Activated CD8-positive, alpha-beta memory T cell treated with anti-CD3 and anti-CD28 coated beads, Interleukin-2, amount 50 U/mL, for 48 hours (primary cell): ENCODE results near the gene TRIM27.
"Not testable (repeated sequence)": the region's sequence is repeated elsewhere in the genome, so short reads cannot be mapped to it uniquely, and the experiment has no call there.

Source experiments
- DNase-seq: peaks from one replicate; pipeline ENCODE4 v3.0.0-alpha.2; 2020

The TRIM27 gene

GRCh38 chr6:28862077-28862476 is 61.7 kb downstream of the TRIM27 start:
- no peak for DNase-seq

GRCh38 chr6:28861339-28861738 is 62.4 kb downstream of the TRIM27 start:
- no peak for DNase-seq

- no peak for DNase-seq
Measured at GRCh38 chr6:28860581-28860980, 63.2 kb downstream of the TRIM27 start.

GRCh38 chr6:28858963-28859362 is 64.8 kb downstream of the TRIM27 start:
- DNase-seq, result no peak

GRCh38 chr6:28856620-28857005 is 67.2 kb downstream of the TRIM27 start:
- no peak for DNase-seq

GRCh38 chr6:28854405-28854804 is 69.4 kb downstream of the TRIM27 start:
- not testable (repeated sequence) for DNase-seq
